CD4-positive, CD25-positive, alpha-beta regulatory T cell (primary cell): ENCODE data around the gene IL32. TPM values are rescaled to one million over a fixed set of nuclear protein-coding genes. Genes with fewer than 3 reads are reported as not detected.
"Not testable (repeated sequence)": the region's sequence is repeated elsewhere in the genome, so short reads cannot be mapped to it uniquely, and the experiment has no call there.

ENCODE experiments used
- ATAC-seq, 2 donors: fragments of 150-1000 bp; cut with Tn5 transposase; one replicate each; pipeline ENCODE4 v1.10.0; 2021; ENCODE audit warnings: low read depth in 2 of 2, moderate number of reproducible peaks in 2 of 2, moderate library complexity in 1 of 2
- DNase-seq, 3 donors: peaks; one replicate each; pipeline versions ENCODE4 v3.0.0 to v3.0.0-alpha.2; 2012 to 2022; ENCODE audit warnings: mixed read lengths in 1 of 3
- H3K27ac ChIP-seq: one replicate; pipeline ENCODE4 v1.7.0; 2013; ENCODE audit warnings: mild to moderate bottlenecking, low read length; ENCODE audit not compliant: insufficient read depth, poor library complexity, severe bottlenecking
- H3K27me3 ChIP-seq: one replicate; pipeline ENCODE4 v1.7.0; 2013; ENCODE audit warnings: low read length; ENCODE audit not compliant: control insufficient read depth, insufficient read depth
- H3K36me3 ChIP-seq: one replicate; pipeline ENCODE4 v1.7.0; 2013; ENCODE audit warnings: mild to moderate bottlenecking, low read length, moderate library complexity; ENCODE audit not compliant: control insufficient read depth, insufficient read depth
- H3K4me1 ChIP-seq: 2 replicates; pipeline ENCODE4 v1.7.0; 2013; ENCODE audit warnings: mild to moderate bottlenecking, low read length; ENCODE audit not compliant: insufficient read depth, control insufficient read depth, poor library complexity, severe bottlenecking
- H3K4me3 ChIP-seq: one replicate; pipeline ENCODE4 v1.7.0; 2013; ENCODE audit warnings: low read depth, mild to moderate bottlenecking, low read length, moderate library complexity
- H3K9me3 ChIP-seq, 2 experiments: 1 replicate in 1 of 2; 2 replicates in 1 of 2; pipeline ENCODE4 v1.7.0; 2013; ENCODE audit warnings: low read length in 2 of 2, mild to moderate bottlenecking in 1 of 2, moderate library complexity in 1 of 2; ENCODE audit not compliant: control insufficient read depth in 2 of 2
- H3K27ac Mint-ChIP-seq, 3 donors: one replicate each; pipeline ENCODE4 v1.8.0; 2020 to 2022; ENCODE audit warnings: mild to moderate bottlenecking in 3 of 3, mixed read lengths in 3 of 3, moderate library complexity in 2 of 3
- H3K27me3 Mint-ChIP-seq: one replicate; pipeline ENCODE4 v1.8.0; 2022; ENCODE audit warnings: mild to moderate bottlenecking, mixed read lengths
- H3K36me3 Mint-ChIP-seq: one replicate; pipeline ENCODE4 v1.8.0; 2020; ENCODE audit warnings: mixed read lengths
- H3K4me1 Mint-ChIP-seq, 4 donors: one replicate each; pipeline ENCODE4 v1.8.0; 2020 to 2022; ENCODE audit warnings: mixed read lengths in 4 of 4, mild to moderate bottlenecking in 1 of 4
- H3K4me3 Mint-ChIP-seq, 4 donors: one replicate each; pipeline ENCODE4 v1.8.0; 2020 to 2022; ENCODE audit warnings: mild to moderate bottlenecking in 4 of 4, mixed read lengths in 4 of 4, moderate library complexity in 3 of 4
- H3K9me3 Mint-ChIP-seq, 7 donors: one replicate each; pipeline ENCODE4 v1.8.0; 2020 to 2022; ENCODE audit warnings: mixed read lengths in 7 of 7, mild to moderate bottlenecking in 3 of 7, moderate library complexity in 2 of 7
- polyA plus RNA-seq, 4 donors: library from polyadenylated mRNA; unstranded; fragments of 300-500 nt; fragmentation: Illumina TruSeq; gene quantifications; one replicate each; pipeline ENCODE4 v1.2.3, GENCODE V29; 2021
- total RNA-seq: library from RNA; stranded (reverse); gene quantifications from one replicate; pipeline ENCODE4 v1.2.3, GENCODE V29; 2022

The IL32 gene
- total and polyA plus RNA-seq, 5 donors from 2014 or later, result 1,611 to 6,021 (median 3,657) TPM

DNA sequence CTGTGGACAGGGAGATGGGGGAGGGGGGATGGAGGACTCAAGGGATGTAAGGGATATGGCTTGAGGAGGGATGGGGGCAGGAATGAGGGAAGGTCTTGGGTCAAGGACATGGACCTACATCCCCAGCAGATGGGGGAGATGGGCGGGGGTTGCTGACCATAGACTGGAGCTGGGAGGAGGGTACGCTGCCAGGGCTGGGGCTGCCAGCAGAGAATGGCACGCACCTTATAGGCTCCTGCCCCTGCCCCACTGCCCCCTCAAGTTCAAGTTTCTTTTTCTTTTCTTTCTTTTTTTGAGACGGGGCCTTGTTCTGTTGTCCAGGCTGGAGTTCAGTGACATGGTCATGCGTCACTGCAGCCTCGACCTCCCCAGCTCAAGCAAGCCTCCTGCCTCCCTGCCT is 10.5 kb downstream of the IL32 start:
- H3K9me3 Mint-ChIP-seq, H3K27me3 ChIP-seq, H3K9me3 ChIP-seq, H3K27me3 Mint-ChIP-seq, ATAC-seq, H3K36me3 ChIP-seq, H3K4me3 ChIP-seq: not testable (repeated sequence)
- H3K4me1 ChIP-seq, result peaks cover 83% of the 10 kb centered on the region
- peak overlapping the region; percentile 86 for H3K27ac ChIP-seq
- Mint-ChIP-seq H3K4me3 (peak overlapping the region in 3 of 4 donors; percentile 75 to 83 (median 83)), H3K4me1 (peaks cover 13 to 92% (median 72%) of the 10 kb centered on the region in 4 donors), H3K27ac (peak overlapping the region; percentile 94 to 99 (median 99)), H3K36me3 (peaks cover 17% of the 10 kb centered on the region)
- DNase-seq, result peak in 1 of 3 donors; percentile 42

- Mint-ChIP-seq H3K4me1 (peaks cover 13 to 91% (median 70%) of the 10 kb centered on the region in 4 donors), H3K27ac (peak overlapping the region; percentile 94 to 99 (median 99)), H3K36me3 (peaks cover 17% of the 10 kb centered on the region), H3K27me3 (peaks cover 8% of the 10 kb centered on the region), H3K4me3 (peak overlapping the region; percentile 75 to 92 (median 83)), H3K9me3 (peaks cover 0 to 3% (median 0%) of the 10 kb centered on the region in 7 donors)
- no peaks in the 10 kb centered on the region for H3K36me3 ChIP-seq
- peaks cover 82% of the 10 kb centered on the region for H3K4me1 ChIP-seq
- ATAC-seq, result no peak
- H3K27ac ChIP-seq, result peak overlapping the region; percentile 86
- H3K9me3 ChIP-seq, result no peaks in the 10 kb centered on the region
- no peak for DNase-seq
- no peaks in the 10 kb centered on the region for H3K27me3 ChIP-seq
- peak overlapping the region; percentile 51 for H3K4me3 ChIP-seq
Observed at GRCh38 chr16:3076577-3076976, 11.1 kb downstream of the IL32 start.

- H3K27ac ChIP-seq, result peak overlapping the region; percentile 14
- Mint-ChIP-seq H3K4me1 (peaks cover 16 to 85% (median 57%) of the 10 kb centered on the region in 4 donors), H3K4me3 (peak overlapping the region in 3 of 4 donors; percentile 36 to 90 (median 40)), H3K9me3 (peaks cover 0 to 3% (median 0%) of the 10 kb centered on the region in 7 donors), H3K36me3 (peaks cover 17% of the 10 kb centered on the region), H3K27me3 (no peaks in the 10 kb centered on the region), H3K27ac (peak overlapping the region; percentile 44 to 99 (median 88))
- peaks cover 54% of the 10 kb centered on the region for H3K4me1 ChIP-seq
- no peak overlapping the region for H3K4me3 ChIP-seq
- H3K27me3 ChIP-seq, result no peaks in the 10 kb centered on the region
- no peaks in the 10 kb centered on the region for H3K9me3 ChIP-seq
- no peak for DNase-seq
- no peak for ATAC-seq
- H3K36me3 ChIP-seq, result no peaks in the 10 kb centered on the region
Observed at GRCh38 chr16:3080024-3080423, 14.6 kb downstream of the IL32 start.

DNA sequence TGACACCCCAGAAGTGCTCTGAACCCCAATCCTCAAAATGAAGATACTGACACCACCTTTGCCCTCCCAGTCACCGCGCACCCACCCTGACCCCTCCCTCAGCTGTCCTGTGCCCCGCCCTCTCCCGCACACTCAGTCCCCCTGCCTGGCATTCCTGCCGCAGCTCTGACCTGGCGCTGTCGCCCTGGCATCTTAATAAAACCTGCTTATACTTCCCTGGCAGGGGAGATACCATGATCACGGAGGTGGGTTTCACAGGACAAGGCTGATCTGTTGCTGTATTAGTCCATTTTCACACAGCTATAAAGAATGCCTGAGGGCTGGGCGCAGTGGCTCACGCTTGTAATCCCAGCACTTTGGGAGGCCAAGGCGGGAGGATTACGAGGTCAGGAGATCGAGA is 16.5 kb downstream of the IL32 start:
- H3K36me3 ChIP-seq, H3K27me3 ChIP-seq, ATAC-seq, H3K27me3 Mint-ChIP-seq, H3K27ac Mint-ChIP-seq, H3K9me3 Mint-ChIP-seq, H3K9me3 ChIP-seq, H3K4me3 ChIP-seq, DNase-seq, H3K27ac ChIP-seq: not testable (repeated sequence)
- Mint-ChIP-seq H3K4me3 (peak overlapping the region in 1 of 4 donors; percentile 35), H3K36me3 (peaks cover 17% of the 10 kb centered on the region), H3K4me1 (peaks cover 13 to 79% (median 47%) of the 10 kb centered on the region in 4 donors)
- peaks cover 43% of the 10 kb centered on the region for H3K4me1 ChIP-seq

GRCh38 chr16:3083408-3083807 is 18.0 kb downstream of the IL32 start:
- H3K9me3 Mint-ChIP-seq, DNase-seq, ATAC-seq, H3K9me3 ChIP-seq, H3K27ac ChIP-seq, H3K27me3 Mint-ChIP-seq, H3K36me3 ChIP-seq, H3K4me3 ChIP-seq, H3K27me3 ChIP-seq, H3K36me3 Mint-ChIP-seq, H3K27ac Mint-ChIP-seq: not testable (repeated sequence)
- peak overlapping the region in 1 of 4 donors; percentile 90 for H3K4me3 Mint-ChIP-seq
- H3K4me1 Mint-ChIP-seq, result peaks cover 8 to 78% (median 41%) of the 10 kb centered on the region in 4 donors
- H3K4me1 ChIP-seq, result peaks cover 40% of the 10 kb centered on the region

- Mint-ChIP-seq H3K27ac (peak overlapping the region; percentile 31 to 79 (median 73)), H3K27me3 (no peaks in the 10 kb centered on the region), H3K4me1 (peaks cover 5 to 74% (median 37%) of the 10 kb centered on the region in 4 donors), H3K9me3 (peaks cover 0 to 3% (median 0%) of the 10 kb centered on the region in 7 donors), H3K4me3 (peak overlapping the region in 1 of 4 donors; percentile 90), H3K36me3 (peaks cover 5% of the 10 kb centered on the region)
- Histone ChIP-seq H3K27ac (no peak overlapping the region), H3K4me1 (peaks cover 29% of the 10 kb centered on the region), H3K36me3 (no peaks in the 10 kb centered on the region), H3K9me3 (no peaks in the 10 kb centered on the region), H3K27me3 (no peaks in the 10 kb centered on the region), H3K4me3 (peak overlapping the region; percentile 39)
- ATAC-seq, result no peak
- no peak for DNase-seq
Observed at GRCh38 chr16:3084491-3084890, 19.1 kb downstream of the IL32 start.

GRCh38 chr16:3084969-3085670 is 19.7 kb downstream of the IL32 start:
- Histone ChIP-seq H3K4me3 (peak overlapping the region; percentile 39), H3K27ac (no peak overlapping the region), H3K27me3 (no peaks in the 10 kb centered on the region), H3K36me3 (no peaks in the 10 kb centered on the region), H3K9me3 (no peaks in the 10 kb centered on the region), H3K4me1 (peaks cover 29% of the 10 kb centered on the region)
- H3K4me1 Mint-ChIP-seq, result peaks cover 5 to 68% (median 31%) of the 10 kb centered on the region in 4 donors
- peak overlapping the region; percentile 26 to 90 (median 62) for H3K4me3 Mint-ChIP-seq
- no peaks in the 10 kb centered on the region for H3K36me3 Mint-ChIP-seq
- no peaks in the 10 kb centered on the region for H3K27me3 Mint-ChIP-seq
- ATAC-seq (no peak), DNase-seq (no peak)
- H3K9me3 Mint-ChIP-seq, result peaks cover 0 to 3% (median 0%) of the 10 kb centered on the region in 7 donors
- peak overlapping the region; percentile 53 to 73 (median 71) for H3K27ac Mint-ChIP-seq
